Fibroblast of the aortic adventitia (primary cell): ENCODE measurements around the gene SNRNP70. TPM values are rescaled to one million over a fixed set of nuclear protein-coding genes. Genes with fewer than 3 reads are reported as not detected.
A peak's percentile ranks its signal among the peaks of the same experiment; 100 is the strongest.

ENCODE experiments used
- DNase-seq: peaks from one replicate; pipeline ENCODE4 v3.0.0-alpha.2; 2010; ENCODE audit warnings: low read depth
- H3K4me3 ChIP-seq: 2 replicates; pipeline ENCODE4 v1.5.1; 2011; ENCODE audit warnings: low read depth, mild to moderate bottlenecking, control low read depth, low read length, moderate library complexity
- small RNA-seq: library from RNA; depleted of rRNA; stranded (forward); fragments of <200 nt; gene quantifications from one replicate; pipeline ENCODE3, GENCODE V24; 2012
- total RNA-seq: library from RNA; depleted of rRNA; stranded (reverse); fragments of >200 nt; gene quantifications from 2 replicates; pipeline ENCODE4 v1.2.3, GENCODE V29; 2012; ENCODE audit warnings: low replicate concordance
- TF ChIP-seq, protein P1 (sequence below): IDR thresholded peaks from 2 replicates; pipeline ENCODE4 v1.5.1; 2011; ENCODE audit warnings: mild to moderate bottlenecking, low read length, control low read depth, inconsistent platforms; ENCODE audit not compliant: insufficient read depth

The SNRNP70 gene
- total RNA-seq, 1 donor = 111 TPM

- TF ChIP-seq, protein P1, sequence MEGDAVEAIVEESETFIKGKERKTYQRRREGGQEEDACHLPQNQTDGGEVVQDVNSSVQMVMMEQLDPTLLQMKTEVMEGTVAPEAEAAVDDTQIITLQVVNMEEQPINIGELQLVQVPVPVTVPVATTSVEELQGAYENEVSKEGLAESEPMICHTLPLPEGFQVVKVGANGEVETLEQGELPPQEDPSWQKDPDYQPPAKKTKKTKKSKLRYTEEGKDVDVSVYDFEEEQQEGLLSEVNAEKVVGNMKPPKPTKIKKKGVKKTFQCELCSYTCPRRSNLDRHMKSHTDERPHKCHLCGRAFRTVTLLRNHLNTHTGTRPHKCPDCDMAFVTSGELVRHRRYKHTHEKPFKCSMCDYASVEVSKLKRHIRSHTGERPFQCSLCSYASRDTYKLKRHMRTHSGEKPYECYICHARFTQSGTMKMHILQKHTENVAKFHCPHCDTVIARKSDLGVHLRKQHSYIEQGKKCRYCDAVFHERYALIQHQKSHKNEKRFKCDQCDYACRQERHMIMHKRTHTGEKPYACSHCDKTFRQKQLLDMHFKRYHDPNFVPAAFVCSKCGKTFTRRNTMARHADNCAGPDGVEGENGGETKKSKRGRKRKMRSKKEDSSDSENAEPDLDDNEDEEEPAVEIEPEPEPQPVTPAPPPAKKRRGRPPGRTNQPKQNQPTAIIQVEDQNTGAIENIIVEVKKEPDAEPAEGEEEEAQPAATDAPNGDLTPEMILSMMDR = no peak
- no peak for DNase-seq
- H3K4me3 ChIP-seq = no peak overlapping the region
Observed at GRCh38 chr19:49153167-49153809, 68.0 kb downstream of the SNRNP70 start.

GRCh38 chr19:49154279-49154678, 69.0 kb downstream of the SNRNP70 start:
- TF ChIP-seq, protein P1 = no peak
- no peak overlapping the region for H3K4me3 ChIP-seq
- no peak for DNase-seq

GRCh38 chr19:49155005-49155819, 70.0 kb downstream of the SNRNP70 start, which contains the start of gene HRC:
Gene HRC (minus strand): TSS chr19:49155396. CDS start chr19:49155237, 159 bp downstream.
- DNase-seq = no peak
- TF ChIP-seq, protein P1 = no peak

GRCh38 chr19:49155820-49156346, 70.6 kb downstream of the SNRNP70 start:
- no peak for DNase-seq

More at GRCh38 chr19:49155005-49155819, 70.0 kb downstream of the SNRNP70 start, which contains the start of gene HRC:
- H3K4me3 ChIP-seq = no peak within 1 kb of the TSS

DNA sequence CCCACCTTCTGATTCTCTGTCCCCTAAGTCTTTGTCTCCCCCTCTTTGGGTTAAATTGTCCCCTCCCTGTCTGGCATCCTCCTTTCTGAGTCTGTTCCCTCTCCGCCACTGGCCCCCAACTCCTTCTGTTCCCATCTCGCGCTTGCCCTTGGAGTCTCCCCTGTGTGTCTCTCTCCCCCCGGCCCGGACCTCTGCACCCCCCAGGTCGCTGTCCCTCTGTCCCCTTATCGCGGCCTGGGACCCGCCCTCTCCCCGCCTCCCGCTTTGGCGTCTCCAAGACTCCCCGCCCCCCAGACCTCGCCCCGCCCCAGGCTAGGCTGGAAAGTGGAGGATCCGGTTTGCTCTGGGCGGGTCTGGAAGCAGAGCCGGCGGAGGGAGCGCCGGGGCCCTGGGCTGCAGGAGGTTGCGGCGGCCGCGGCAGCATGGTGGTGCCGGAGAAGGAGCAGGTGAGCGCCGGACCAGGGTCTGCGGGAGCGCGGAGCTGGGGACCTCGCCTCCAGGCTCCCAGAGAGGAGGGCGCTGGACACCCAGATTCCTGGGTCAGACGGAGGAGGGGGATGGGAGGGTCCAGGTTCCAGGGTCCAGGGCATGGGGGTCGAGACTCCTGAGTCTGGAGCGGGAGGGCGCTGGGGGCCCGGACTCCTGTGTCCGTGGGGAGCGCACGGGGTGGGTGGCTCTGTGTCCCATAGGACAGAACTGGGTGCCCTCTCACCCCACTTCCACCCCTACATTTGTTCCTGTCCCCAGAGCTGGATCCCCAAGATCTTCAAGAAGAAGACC, 72.4 kb downstream of the SNRNP70 start, which contains the start of gene TRPM4:
Gene TRPM4, plus strand, starts transcription at position 348 of the 780 bp plus-strand sequence. Its CDS starts 75 bp downstream, at position 423.
- DNase-seq = peak; percentile 65
- peak within 1 kb of the TSS; percentile 96 for H3K4me3 ChIP-seq
- TF ChIP-seq, protein P1 = no peak

More at GRCh38 chr19:49155820-49156346, 70.6 kb downstream of the SNRNP70 start:
- TF ChIP-seq, protein P1 = no peak
- H3K4me3 ChIP-seq = no peak overlapping the region

Small RNA genes lying within 50 kb of the gene (small RNA-seq; reads per million reads assigned to genes)
- not detected for gene RN7SL708P

Other genes starting within 250 kb of the SNRNP70 start
- gene HSD17B14, start 249.0 kb upstream of the SNRNP70 start, total RNA-seq = 3.6 and 25.5 TPM in 2 replicates
- gene PLEKHA4, start 216.8 kb upstream of the SNRNP70 start, total RNA-seq = 28.9 and 44.0 TPM in 2 replicates
- 45.8 and 53.6 TPM in 2 replicates for gene PPP1R15A, start 213.0 kb upstream of the SNRNP70 start, total RNA-seq
- 0.54 TPM in 1 of 2 replicates, not detected in the other for gene TULP2, start 186.7 kb upstream of the SNRNP70 start, total RNA-seq
- 267 and 932 TPM in 2 replicates for gene NUCB1, start 185.1 kb upstream of the SNRNP70 start, total RNA-seq
- gene DHDH, start 151.8 kb upstream of the SNRNP70 start, total RNA-seq = not detected in 2 replicates
- gene BAX, start 130.6 kb upstream of the SNRNP70 start, total RNA-seq = 15.5 and 45.8 TPM in 2 replicates
- gene FTL, start 120.1 kb upstream of the SNRNP70 start, total RNA-seq = 5,494 and 8,302 TPM in 2 replicates
- 5.5 and 38.6 TPM in 2 replicates for gene GYS1, start 92.1 kb upstream of the SNRNP70 start, total RNA-seq
- 16.3 and 119 TPM in 2 replicates for gene RUVBL2, start 91.6 kb upstream of the SNRNP70 start, total RNA-seq
- gene LHB, start 68.4 kb upstream of the SNRNP70 start, total RNA-seq = not detected in 2 replicates
- gene CGB3, start 61.1 kb upstream of the SNRNP70 start, total RNA-seq = not detected in 2 replicates
- not detected in 2 replicates for gene CGB2, start 53.6 kb upstream of the SNRNP70 start, total RNA-seq
- not detected in 2 replicates for gene CGB1, start 48.6 kb upstream of the SNRNP70 start, total RNA-seq
- not detected in 2 replicates for gene CGB5, start 41.6 kb upstream of the SNRNP70 start, total RNA-seq
- gene CGB8, start 36.3 kb upstream of the SNRNP70 start, total RNA-seq = not detected in 2 replicates
- gene CGB7, start 27.7 kb upstream of the SNRNP70 start, total RNA-seq = 0.09 TPM in 1 of 2 replicates, not detected in the other
- not detected in 2 replicates for gene NTF4, start 20.6 kb upstream of the SNRNP70 start, total RNA-seq
- gene KCNA7, start 12.8 kb upstream of the SNRNP70 start, total RNA-seq = not detected in 2 replicates
- 2.2 and 3.7 TPM in 2 replicates for gene LIN7B, start 28.9 kb downstream of the SNRNP70 start, total RNA-seq
- 0.41 and 0.54 TPM in 2 replicates for gene C19orf73, start 33.7 kb downstream of the SNRNP70 start, total RNA-seq
- 0.99 and 2.4 TPM in 2 replicates for gene PPFIA3, start 34.1 kb downstream of the SNRNP70 start, total RNA-seq
- not detected in 2 replicates for gene HRC, start 69.9 kb downstream of the SNRNP70 start, total RNA-seq
- 14.0 and 15.0 TPM in 2 replicates for gene TRPM4, start 72.3 kb downstream of the SNRNP70 start, total RNA-seq
- 0.09 TPM in 1 of 2 replicates, not detected in the other for gene SLC6A16, start 239.7 kb downstream of the SNRNP70 start, total RNA-seq
- not detected in 2 replicates for gene CD37, start 250.0 kb downstream of the SNRNP70 start, total RNA-seq